ENCODE measurements around the gene PHKA2. TPM values are rescaled to one million over a fixed set of nuclear protein-coding genes. Genes with fewer than 3 reads are reported as not detected.
A peak's percentile ranks its signal among the peaks of the same experiment; 100 is the strongest.

PHKA2 gene
- total RNA-seq, 1 experiment from 2014 or later, result 8.3 TPM

DNA sequence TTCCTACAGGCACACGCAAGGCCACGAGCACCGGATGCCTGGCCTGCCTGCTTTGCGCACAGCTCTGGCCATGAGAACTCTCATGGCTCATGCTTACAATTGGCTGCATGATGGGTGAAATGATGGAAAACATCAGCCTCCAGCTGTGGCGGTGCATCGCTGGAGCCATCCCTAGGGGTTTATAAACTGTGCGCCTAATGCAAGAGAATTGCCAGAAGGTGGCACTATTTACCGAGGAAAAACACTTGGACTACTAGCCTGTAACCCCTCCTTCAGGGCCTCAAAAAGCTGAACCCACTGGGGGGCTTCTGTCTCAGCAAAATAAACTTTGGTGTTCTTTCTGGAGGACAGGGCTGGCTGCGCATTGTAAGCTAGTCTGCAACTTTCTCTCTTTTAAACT, 51.9 kb downstream of the PHKA2 start:
- peak; percentile 7 for DNase-seq (ENCODE audit: low read depth)

DNA sequence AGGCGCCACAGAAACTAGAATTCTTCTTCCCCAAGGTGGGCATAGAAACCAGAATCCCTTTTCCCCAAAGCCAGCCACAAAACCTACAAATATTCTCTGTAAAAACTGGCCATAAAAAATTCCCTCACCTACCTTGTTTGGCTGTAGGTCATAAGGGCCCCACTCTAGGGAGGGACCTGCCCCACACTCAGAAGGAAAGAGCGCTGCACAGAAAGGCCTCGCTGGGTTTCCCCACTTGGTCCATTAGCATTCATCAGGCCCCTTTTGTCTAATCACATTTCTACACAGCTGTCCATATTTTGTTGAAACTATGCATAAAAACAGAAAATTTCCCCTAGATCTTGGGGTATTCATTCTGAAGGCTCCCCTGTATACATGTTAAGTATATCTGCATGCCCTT, 54.1 kb downstream of the PHKA2 start:
- DNase-seq (ENCODE audit: low read depth), result no peak

DNA sequence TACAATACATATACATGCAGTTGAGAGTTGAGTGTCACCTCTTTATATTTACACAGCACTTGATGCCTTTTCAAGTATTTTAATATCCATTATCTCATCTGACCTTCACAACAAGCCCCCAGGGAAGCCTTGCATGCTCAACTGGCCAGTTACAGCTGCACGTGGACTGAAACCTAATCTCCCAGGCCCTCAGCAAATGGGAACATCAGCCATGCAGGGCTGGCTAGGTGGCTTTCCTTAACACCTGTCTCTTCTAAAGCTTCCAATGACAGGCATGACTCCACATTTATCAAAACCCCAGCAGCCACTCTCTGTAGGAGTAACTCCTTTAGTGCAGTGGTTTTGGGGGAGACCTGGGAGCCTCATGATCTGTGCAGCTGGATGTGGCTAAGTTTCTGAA, 56.4 kb downstream of the PHKA2 start:
- no peak for DNase-seq (ENCODE audit: low read depth)

DNA sequence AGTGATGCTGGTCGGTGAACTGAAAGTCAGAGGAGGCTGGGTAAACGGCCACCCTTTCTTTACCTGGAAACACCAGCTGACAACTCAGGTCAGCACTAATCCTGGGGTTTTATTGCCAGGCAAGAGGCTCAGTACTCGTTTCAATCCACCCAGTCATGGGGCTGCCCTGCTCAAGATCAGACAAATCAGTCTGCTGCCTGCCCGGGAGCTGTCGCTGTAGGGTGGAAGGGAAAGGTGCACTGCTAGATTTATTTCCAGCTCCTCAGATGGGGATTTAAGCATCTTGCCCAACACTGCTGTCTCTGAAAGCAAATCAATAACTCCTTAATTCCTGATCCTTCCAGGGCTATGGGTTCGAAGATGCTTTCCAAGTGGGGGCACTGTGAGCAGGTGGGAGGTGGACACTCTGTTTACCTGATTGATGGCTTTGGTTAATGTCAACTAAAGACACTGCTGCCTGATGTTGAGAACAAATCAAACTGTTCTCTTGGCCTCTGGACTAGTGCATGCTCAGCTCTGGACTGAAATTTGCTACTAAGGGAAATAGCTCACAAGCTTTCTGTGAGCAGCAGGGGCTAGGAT, 59.3 kb downstream of the PHKA2 start:
- DNase-seq (ENCODE audit: low read depth), result no peak

DNA sequence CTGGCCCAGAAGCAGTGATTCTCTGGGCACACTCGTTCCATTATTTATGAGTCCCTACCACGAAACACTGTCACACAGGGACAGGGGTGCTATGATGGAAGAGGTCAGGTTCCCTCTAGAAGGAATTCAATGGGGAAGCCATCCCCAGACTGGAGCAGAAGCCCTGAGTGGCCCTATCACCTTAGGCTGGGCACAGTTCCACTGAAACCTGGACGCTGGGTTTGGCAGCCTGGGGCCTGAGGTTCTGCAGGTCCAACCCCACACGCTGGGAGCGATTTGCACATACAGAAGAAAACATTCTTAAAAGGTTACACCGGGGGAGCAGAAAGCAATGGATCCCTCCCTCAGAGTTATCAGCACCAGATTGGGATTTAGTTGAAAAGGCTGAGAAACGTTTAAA, 63.3 kb downstream of the PHKA2 start:
- DNase-seq (ENCODE audit: low read depth), result no peak

DNA sequence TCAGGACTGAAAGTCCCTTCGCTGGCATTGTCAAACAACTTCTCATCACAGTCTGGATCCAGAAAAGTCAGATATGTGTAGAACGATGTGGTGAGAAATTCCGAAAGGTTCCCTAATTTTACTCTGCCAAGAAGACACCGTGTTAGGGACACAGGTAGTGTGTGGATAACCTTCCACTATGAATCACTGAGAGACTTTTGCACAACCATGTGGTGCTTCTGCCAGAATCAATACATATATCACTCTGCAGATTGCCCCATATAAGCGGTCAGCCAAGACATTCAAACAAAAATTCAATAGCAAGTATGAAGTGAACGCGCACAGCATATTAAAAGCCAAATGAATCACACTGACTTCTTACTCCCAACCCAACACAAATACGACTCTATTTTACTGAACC, 63.8 kb downstream of the PHKA2 start:
- DNase-seq (ENCODE audit: low read depth), result no peak

DNA sequence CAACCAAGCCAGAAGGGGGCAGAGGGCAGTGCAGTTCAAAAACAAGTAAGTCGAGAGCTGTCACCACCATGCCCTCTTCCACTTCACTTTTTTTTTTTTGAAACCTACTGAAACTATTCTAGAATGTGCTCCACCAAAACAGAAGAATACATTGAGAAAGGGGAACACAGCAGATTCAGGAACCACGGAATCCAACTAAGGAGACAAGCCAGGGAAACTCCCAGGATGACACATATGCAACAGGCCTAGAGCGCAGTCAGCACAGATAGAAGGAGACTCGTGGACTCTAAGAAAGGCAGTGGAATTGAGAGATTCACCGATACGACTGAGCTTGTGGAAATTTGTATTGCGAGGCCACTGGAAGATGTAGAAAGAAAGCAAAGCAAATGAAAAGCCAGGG, 66.1 kb downstream of the PHKA2 start:
- DNase-seq (ENCODE audit: low read depth), result no peak

DNA sequence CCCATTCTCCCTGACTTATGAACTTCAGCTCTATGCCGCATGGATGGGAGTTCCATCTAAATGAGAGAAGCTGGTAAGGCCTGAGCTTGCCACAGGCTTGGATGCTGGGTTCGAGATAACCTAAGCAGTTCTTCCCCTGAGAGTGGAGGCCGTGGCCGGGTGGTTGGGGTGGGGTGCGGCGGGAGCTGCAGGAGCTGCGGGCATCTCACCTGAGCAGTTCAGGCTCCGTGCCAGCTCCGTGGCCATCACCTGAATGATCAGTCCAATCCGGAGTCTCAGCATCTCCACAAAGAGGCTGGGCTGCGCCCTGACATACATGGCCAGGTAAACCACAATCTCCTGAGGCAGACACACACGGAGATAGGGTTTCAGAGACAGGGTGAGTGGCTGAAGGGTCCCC, 77.6 kb downstream of the PHKA2 start:
- DNase-seq (ENCODE audit: low read depth), result no peak

DNA sequence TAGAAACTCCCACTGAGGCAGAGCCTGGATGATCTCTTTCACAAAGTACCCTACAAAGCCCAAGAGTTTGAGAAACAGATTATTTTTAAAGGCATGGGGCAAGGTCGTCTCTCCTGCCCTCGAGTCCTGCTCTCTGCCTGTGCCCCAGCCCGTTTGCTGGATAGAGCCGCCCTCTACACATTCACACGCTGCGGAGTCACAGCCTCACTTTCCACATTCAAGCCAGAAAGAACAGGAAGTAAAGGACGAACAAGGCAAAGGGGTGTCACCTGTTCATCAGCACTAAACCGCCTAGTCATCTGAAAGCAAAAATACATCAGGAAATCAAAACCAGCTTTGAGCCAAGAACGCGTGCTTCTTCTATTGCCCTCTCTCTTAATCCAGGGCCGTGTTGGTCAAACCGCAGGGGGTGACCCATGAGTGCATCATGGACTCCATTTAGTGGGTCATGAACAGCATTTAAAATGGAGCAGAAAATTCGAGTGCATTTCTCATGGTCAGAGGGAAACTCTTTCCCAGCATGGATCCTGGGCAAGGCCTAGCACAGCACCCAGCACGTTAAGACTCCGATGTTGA, 83.4 kb downstream of the PHKA2 start:
- DNase-seq (ENCODE audit: low read depth), result no peak

DNA sequence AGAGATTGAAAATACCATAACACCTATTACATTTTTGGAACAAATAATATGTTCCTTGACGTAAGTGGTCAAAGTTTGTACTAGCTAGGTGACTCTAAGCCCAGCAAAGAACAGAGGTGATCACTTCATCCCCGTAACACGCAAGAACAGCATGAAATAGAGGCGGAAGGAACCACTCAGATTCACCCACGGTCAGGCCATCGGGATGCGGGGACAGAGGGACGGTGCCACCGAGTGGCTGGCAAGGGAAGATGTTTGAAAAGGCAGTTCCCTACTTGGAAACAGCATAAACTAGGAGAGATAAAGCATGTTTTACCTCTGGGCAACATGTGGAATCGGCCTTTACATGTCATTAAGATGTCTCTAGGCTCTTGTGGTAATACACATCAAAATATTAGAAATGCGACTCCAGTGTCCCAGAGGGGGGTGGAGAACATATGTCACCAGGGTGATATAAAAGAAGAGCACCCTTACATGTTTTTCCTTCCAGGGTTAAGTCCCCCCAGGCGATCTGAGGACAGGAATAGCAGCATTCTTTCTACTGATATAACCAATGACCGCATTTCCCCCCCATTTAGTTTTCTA, 84.0 kb downstream of the PHKA2 start:
- peak; percentile 6 for DNase-seq (ENCODE audit: low read depth)

DNA sequence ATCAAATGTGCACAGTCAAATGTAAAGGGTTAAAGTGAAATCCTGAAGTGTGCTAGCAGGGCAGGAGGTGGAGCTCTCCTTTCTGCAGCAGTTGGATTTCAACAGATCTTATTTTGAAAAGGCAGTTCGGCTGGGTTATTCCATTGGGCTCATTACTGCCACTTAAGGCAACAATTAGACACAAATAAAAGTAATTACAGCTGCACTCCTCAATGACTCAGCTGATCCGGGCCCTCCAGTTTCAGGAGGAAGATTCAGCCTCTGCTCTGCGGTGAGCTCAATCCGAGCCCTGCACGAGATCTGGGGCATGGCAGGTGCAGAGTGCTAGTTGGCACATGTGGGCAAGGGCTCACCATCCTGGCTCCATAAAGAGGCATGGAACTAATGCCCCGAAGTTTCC, 85.4 kb downstream of the PHKA2 start:
- DNase-seq (ENCODE audit: low read depth), result no peak

DNA sequence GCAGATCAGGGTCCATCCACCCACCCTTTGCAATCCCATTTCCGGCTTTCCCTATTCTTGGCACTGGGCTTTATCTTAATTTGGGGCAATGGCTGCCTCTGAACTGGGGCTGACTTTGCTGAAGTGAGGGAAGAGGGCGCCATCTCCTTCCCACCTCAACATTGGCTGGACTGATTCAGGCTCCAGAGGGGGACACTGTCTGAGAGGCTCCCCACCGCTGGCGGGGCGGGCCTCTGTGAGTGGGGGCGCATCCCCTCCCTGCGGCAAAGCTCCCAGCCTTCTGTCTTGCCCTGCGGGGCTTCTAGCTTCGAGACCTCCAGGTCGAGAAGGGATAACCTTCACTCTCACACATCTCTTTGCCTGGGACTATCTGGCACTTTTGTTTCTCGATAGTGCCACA, 85.8 kb downstream of the PHKA2 start:
- no peak for DNase-seq (ENCODE audit: low read depth)

DNA sequence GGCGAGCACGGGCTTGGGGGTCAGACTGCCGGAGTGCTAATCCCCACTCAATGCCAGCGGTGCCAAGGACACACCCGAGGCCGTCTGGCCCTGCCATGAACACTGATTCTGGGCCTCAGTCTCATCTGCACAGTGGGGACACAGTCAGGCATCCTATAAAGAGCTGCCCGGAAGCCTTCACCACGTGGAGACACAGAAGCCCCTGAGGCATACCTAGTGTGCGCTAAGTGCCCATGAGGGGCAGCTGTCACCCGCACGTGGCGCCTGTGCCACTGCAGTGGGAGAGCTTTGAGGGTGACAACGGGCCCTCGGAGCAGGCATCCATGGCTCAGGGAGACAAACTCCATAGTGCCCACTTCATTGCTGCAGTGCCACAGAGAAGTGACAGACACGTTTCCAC, 86.3 kb downstream of the PHKA2 start:
- DNase-seq (ENCODE audit: low read depth), result no peak

DNA sequence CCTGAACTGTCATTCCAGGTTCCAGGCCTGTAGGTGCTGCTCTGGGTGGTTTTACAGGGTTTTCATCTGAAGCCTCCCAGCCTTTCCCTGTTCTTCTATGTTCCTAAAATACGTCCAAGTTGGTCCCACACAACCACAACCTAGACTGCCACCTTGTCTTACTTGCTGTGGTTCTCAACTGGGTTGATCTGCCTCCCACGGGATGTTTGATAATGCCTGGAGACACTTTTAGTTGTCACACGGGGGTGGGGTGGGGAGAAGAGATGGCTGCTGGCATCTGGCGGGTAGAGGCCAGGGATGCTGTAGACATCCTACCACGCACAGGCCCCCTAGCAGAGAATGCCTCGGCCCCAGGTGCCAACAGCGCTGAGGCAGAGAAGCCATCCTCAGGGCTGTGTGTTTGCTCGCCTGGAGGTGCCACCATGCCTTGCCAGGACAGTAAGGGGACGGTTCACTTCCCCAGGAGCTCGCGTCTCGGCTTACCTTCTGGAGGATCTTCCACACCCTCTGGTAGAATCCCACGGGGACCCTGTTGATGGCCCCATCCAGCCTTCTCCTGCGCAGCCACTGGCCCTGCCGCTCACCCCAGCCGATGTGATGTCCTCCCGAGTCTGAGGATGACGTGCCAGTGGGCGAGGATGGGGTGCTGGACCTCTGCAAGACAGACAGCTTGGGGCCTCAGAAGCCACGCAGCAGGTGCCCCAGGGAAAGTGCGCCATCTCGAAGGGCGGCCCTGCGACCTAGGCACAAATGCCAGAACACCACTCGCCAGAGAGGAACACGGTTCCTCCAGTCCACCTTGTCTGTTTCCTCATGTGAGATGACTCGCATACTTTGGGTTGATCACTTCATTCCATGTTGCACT, 87.0 kb downstream of the PHKA2 start:
- no peak for DNase-seq (ENCODE audit: low read depth)

DNA sequence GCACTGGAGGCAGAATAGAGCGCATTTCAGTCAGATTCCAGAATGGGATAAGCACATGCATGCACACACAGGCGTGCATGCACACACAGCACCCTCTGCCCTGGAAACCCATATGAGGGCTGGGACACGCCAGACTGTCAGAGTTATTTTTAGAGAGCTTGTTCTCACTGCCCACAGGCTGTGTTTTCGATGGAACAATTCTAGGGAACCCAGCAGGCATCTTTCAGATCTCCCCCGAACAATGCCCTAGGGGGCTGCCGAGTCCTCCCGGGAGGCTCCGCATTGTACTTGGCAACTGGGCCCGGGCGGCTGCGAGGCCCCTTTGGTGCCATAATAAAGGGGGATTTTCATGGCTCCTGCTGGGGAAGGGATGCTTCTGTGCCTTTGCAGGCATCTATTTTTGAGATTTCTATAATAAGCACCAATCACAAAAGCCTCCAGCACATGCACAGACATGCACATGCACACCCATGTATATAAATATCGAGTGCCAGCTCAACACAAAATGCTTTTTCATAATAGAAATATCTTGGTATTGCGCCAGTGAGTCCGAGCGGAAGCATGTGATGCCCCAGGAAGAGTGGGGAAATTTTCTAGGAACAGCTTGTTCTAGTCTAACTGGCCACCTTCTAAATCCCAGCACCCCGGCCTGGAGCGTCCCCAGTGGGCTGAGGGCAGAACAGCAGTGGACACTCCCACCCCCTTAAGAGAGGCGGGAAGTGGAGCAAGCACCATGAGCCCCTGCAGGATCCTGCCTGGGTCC, 88.5 kb downstream of the PHKA2 start:
- no peak for DNase-seq (ENCODE audit: low read depth)

DNA sequence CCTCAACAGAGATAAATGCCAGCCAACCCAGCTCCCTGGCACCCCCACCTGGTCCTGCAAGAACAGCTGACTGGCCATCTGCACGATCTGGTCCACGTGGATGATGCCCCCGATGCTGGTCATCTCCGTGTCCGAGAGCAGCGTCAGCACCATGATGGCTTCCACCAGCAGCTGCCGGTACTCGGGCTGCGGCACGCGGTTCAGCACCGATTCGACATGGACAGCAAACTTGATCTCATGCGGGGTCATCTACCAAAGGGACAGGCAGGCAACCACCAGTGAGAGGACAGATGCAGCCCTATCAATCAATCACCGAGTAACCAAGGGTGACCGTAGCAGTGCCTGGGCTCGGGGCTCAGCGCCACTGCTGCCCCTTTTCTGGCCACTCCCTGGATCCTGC, 89.8 kb downstream of the PHKA2 start:
- DNase-seq (ENCODE audit: low read depth), result no peak

DNA sequence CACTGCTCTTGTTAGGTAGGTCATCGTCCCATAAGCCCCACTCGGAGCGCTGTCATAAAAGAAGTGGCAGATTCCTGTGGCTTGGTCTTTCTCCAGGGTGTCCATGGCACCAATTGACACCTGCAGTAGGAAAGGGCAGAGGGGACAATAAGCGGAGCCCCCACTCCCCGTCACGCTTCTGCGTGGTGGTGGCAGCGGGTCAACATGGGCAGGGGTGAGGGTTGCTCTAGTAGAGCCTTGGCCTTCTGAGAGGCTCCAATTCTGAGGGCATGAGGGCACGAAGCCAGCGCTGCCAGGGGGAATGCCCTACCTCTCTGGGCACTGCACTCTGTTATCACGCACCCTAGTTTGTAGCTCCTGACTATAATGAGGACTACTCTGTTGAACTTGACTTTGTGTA, 90.4 kb downstream of the PHKA2 start:
- DNase-seq (ENCODE audit: low read depth), result no peak

DNA sequence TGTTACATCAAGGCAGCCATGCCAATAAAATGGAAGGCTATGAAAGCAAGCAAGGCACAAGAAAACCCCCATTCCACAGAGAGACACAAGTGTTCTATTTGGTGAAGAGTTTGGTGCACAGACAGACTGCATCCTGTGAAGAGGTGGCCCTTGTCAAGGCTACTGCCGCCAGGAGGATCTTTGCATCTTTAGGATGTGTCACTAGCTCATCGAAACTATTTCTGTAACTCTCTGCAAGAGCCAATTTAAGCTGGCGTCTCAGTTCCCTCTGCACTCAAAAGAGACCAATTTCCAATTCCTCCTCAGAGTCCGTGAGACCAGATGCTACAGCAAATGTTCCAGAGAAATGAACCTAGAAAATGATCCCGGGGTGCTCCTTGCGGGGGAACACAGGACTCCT, 91.0 kb downstream of the PHKA2 start:
- DNase-seq (ENCODE audit: low read depth), result no peak

DNA sequence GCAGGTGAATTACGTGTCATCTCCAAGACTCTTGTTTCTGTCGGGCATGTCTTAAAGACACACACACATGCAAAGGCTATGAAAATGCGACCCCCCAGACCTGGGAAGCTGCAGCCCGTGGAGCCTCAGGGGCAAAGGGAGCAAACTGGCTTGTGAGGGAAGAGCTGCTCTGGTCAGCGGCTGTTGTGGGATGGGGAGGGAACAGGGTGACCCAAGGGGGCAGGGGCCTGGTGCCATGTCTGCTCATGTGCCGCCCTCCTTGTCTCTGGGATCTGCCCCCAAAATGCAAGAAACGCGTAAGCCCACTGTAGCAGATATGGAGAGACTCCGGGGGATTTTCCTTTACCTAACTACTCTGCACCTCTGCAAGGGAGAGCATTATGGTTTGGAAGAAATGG, 92.4 kb downstream of the PHKA2 start:
- DNase-seq (ENCODE audit: low read depth), result no peak

DNA sequence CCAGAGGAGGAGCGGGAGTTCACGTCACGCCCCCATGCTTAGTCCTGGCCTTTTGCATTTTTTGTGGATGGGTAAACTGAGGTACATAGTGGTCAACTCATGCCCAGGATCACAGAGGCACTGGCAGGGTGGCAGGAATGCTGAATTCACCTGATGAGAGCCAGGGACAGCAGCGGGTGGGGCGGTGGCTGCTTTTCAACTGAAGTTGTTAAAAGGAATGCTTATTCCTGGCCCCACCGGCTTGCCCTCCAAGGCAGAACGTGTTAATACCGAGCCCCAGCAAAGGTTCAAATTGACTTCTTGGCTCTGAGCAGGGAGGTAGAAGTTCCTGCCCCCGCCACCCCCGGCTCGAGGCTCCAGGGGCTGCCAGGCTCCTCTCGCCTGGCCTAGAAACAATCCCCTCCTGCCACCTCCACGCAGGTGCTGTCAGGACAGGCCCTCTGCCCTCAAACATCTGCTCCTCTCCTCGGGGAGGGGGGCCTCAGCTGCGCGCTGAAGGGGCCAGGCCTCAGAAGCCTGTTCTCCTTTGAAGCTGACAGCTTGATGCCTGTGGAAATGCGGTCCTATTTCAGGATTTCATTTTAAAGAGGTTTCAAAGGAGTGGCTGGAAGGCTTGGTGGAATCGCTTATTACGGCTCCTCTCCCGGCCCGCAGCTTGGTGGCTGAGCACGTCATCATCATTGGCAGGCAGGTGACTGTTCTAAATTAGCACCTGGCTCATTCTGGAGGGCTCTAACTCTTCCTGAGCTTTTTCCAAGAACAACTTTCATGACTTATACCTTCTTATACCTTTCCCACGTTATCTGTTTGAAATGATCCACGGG, 93.0 kb downstream of the PHKA2 start:
- DNase-seq (ENCODE audit: low read depth), result no peak

DNA sequence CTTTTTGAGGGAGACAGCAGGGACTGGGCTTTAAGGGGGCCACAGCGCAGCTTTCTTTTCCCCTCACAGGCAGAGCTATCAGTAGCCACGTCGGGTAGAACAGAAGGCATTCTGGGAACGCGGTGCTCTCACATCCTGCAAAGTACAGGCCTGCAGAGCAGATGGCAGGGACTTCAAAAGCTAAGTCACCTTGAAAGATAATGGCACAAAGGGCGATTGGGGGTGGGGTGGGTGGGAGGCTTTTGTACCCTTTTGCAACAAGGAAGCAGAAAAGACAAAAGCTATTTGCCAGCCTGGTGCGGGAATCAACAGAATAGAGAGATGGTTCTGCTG, 93.9 kb downstream of the PHKA2 start:
- no peak for DNase-seq (ENCODE audit: low read depth)

Measured in M059J (cell line).